HepG2 (cell line): ENCODE measurements around the gene DDIT4. TPM values are rescaled to one million over a fixed set of nuclear protein-coding genes. Genes with fewer than 3 reads are reported as not detected.

ENCODE experiments used
- AHR ChIP-seq: IDR thresholded peaks from 2 replicates; pipeline ENCODE4 v1.6.1; 2018; ENCODE audit warnings: missing genetic modification reagents, missing compliant biosample characterization
- AKAP8 ChIP-seq: sonication (generic); formaldehyde crosslinking; IDR thresholded peaks from 2 replicates; pipeline ENCODE4 v1.5.1; 2020; ENCODE audit warnings: mild to moderate bottlenecking, missing genetic modification reagents
- ARNTL ChIP-seq: sonication (generic); formaldehyde crosslinking; IDR thresholded peaks from 2 replicates; pipeline ENCODE4 v1.4.0; 2020; ENCODE audit warnings: mild to moderate bottlenecking, missing genetic modification reagents
- FOXK1 ChIP-seq: sonication (generic); formaldehyde crosslinking; IDR thresholded peaks from 2 replicates; pipeline ENCODE4 v1.4.0; 2020; ENCODE audit warnings: low read depth, missing genetic modification reagents, borderline replicate concordance
- HIVEP1 ChIP-seq: sonication (generic); formaldehyde crosslinking; IDR thresholded peaks from 2 replicates; pipeline ENCODE4 v1.4.0; 2020; ENCODE audit warnings: mild to moderate bottlenecking, missing genetic modification reagents
- HNRNPH1 ChIP-seq: fragments of 200-400 bp; formaldehyde crosslinking; optimal IDR thresholded peaks from 2 replicates; pipeline ENCODE3; 2017; ENCODE audit warnings: mild to moderate bottlenecking, low read depth, low read length
- MED8 ChIP-seq: sonication (generic); formaldehyde crosslinking; IDR thresholded peaks from 2 replicates; pipeline ENCODE4 v1.8.1; 2023; ENCODE audit warnings: mild to moderate bottlenecking, missing genetic modification reagents; ENCODE audit not compliant: insufficient replicate concordance
- REST ChIP-seq, 2 experiments: IDR thresholded peaks; 2 replicates each; pipeline ENCODE4 v1.6.1; 2011 to 2012; ENCODE audit warnings: low read length in 2 of 2, borderline replicate concordance in 1 of 2, low read depth in 1 of 2, mild to moderate bottlenecking in 1 of 2, moderate library complexity in 1 of 2
- ZNF275 ChIP-seq: sonication (generic); formaldehyde crosslinking; IDR thresholded peaks from 2 replicates; pipeline ENCODE4 v1.8.0; 2022; ENCODE audit warnings: missing genetic modification reagents, mild to moderate bottlenecking, inconsistent platforms, borderline replicate concordance
- ZNF280D ChIP-seq: sonication (generic); formaldehyde crosslinking; IDR thresholded peaks from 2 replicates; pipeline ENCODE4 v1.5.1; 2020; ENCODE audit warnings: mild to moderate bottlenecking, missing genetic modification reagents
- ZNF709 ChIP-seq: sonication (generic); formaldehyde crosslinking; IDR thresholded peaks from 2 replicates; pipeline ENCODE4 v1.5.0; 2020; ENCODE audit warnings: mild to moderate bottlenecking, missing genetic modification reagents
- ZNF790 ChIP-seq: sonication (generic); formaldehyde crosslinking; IDR thresholded peaks from 2 replicates; pipeline ENCODE4 v1.8.0; 2022; ENCODE audit warnings: missing genetic modification reagents, mild to moderate bottlenecking, borderline replicate concordance
- polyA plus RNA-seq, 8 experiments: library from polyadenylated mRNA; depleted of rRNA in 3 of 8; stranded (reverse) in 7 of 8; unstranded in 1 of 8; fragments of >200 nt; fragmentation: Illumina TruSeq in 4 of 8; extraction: Trizol in 4 of 8; gene quantifications; 2 replicates each; pipeline versions ENCODE4 v1.2.1 to v1.2.3, GENCODE V29; 2011 to 2016; ENCODE audit warnings: low read depth in 4 of 8, missing spikeins in 1 of 8, mixed read lengths in 1 of 8; ENCODE audit not compliant: insufficient read depth in 1 of 8
- total RNA-seq, 5 experiments: library from RNA; depleted of rRNA; stranded (reverse); fragments of >200 nt; fragmentation: Illumina TruSeq; extraction: Trizol; gene quantifications; 2 replicates each; pipeline ENCODE4 v1.2.3, GENCODE V29; 2016; ENCODE audit warnings: low read depth in 1 of 5
- TF ChIP-seq, protein P1 (sequence below): sonication (generic); formaldehyde crosslinking; IDR thresholded peaks from 2 replicates; pipeline ENCODE4 v1.5.0; 2020; ENCODE audit warnings: mild to moderate bottlenecking, missing genetic modification reagents, borderline replicate concordance
- TF ChIP-seq, protein P2 (sequence below): IDR thresholded peaks from 2 replicates; pipeline ENCODE4 v1.6.1; 2016

DDIT4 gene
- total and polyA plus RNA-seq, 2 of the 13 experiments (the other 11 are each of a cell fraction or from before 2014, with no cell fraction given): 35.6 to 40.7 TPM

- TF ChIP-seq AKAP8 (CRISPR knock-in tag): no peak; the same call in 1 of the 2 replicates
- TF ChIP-seq FOXK1 (CRISPR knock-in tag): no peak
- TF ChIP-seq, protein P1, sequence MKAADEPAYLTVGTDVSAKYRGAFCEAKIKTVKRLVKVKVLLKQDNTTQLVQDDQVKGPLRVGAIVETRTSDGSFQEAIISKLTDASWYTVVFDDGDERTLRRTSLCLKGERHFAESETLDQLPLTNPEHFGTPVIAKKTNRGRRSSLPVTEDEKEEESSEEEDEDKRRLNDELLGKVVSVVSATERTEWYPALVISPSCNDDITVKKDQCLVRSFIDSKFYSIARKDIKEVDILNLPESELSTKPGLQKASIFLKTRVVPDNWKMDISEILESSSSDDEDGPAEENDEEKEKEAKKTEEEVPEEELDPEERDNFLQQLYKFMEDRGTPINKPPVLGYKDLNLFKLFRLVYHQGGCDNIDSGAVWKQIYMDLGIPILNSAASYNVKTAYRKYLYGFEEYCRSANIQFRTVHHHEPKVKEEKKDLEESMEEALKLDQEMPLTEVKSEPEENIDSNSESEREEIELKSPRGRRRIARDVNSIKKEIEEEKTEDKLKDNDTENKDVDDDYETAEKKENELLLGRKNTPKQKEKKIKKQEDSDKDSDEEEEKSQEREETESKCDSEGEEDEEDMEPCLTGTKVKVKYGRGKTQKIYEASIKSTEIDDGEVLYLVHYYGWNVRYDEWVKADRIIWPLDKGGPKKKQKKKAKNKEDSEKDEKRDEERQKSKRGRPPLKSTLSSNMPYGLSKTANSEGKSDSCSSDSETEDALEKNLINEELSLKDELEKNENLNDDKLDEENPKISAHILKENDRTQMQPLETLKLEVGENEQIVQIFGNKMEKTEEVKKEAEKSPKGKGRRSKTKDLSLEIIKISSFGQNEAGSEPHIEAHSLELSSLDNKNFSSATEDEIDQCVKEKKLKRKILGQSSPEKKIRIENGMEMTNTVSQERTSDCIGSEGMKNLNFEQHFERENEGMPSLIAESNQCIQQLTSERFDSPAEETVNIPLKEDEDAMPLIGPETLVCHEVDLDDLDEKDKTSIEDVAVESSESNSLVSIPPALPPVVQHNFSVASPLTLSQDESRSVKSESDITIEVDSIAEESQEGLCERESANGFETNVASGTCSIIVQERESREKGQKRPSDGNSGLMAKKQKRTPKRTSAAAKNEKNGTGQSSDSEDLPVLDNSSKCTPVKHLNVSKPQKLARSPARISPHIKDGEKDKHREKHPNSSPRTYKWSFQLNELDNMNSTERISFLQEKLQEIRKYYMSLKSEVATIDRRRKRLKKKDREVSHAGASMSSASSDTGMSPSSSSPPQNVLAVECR (CRISPR knock-in tag): peak; percentile 72
- no peak for TF ChIP-seq ZNF790 (CRISPR knock-in tag)
- no peak for TF ChIP-seq HNRNPH1
- no peak for TF ChIP-seq AHR (CRISPR knock-in tag)
- no peak for TF ChIP-seq ZNF709
- no peak for TF ChIP-seq REST (IDR thresholded peaks at IDR 0.05; ENCODE audit: borderline replicate concordance in 1 of 2, low read depth in 1 of 2, low read length in 2 of 2)
- TF ChIP-seq, protein P2, sequence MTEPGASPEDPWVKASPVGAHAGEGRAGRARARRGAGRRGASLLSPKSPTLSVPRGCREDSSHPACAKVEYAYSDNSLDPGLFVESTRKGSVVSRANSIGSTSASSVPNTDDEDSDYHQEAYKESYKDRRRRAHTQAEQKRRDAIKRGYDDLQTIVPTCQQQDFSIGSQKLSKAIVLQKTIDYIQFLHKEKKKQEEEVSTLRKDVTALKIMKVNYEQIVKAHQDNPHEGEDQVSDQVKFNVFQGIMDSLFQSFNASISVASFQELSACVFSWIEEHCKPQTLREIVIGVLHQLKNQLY (CRISPR knock-in tag): 0 out of 2 replicates have a peak, but pooled peaks have one; percentile 2
- 0 out of 2 replicates have a peak, but pooled peaks have one; percentile 25 for TF ChIP-seq HIVEP1 (CRISPR knock-in tag)
- TF ChIP-seq MED8 (CRISPR knock-in tag): no peak
- peak; percentile 66; the same call in 1 of the 2 replicates for TF ChIP-seq ZNF280D
- no peak for TF ChIP-seq ZNF275
- TF ChIP-seq ARNTL: peak; percentile 23
Observed at GRCh38 chr10:72260239-72260975, 13.3 kb upstream of the DDIT4 start (continued).
